Gastrocnemius medialis (tissue), 4 donors: ENCODE measurements around the gene KHK.
"Not testable (repeated sequence)": the region's sequence is repeated elsewhere in the genome, so short reads cannot be mapped to it uniquely, and the experiment has no call there.

Experiments used
- CTCF ChIP-seq, 5 experiments: fragments of 450-650 bp in 3 of 5; fragments of 200-600 bp in 2 of 5; sonication (generic) in 2 of 5; IDR thresholded peaks in 4 of 5; conservative IDR thresholded peaks in 1 of 5; 1 replicate in 4 of 5; 2 replicates in 1 of 5; pipeline ENCODE4 v1.5.1; 2016 to 2019; ENCODE audit warnings: antibody characterized with exemption in 5 of 5, mild to moderate bottlenecking in 3 of 5, moderate library complexity in 3 of 5
- POLR2A ChIP-seq, 2 donors: fragments of 450-650 bp; IDR thresholded peaks; one replicate each; pipeline ENCODE4 v1.6.1; 2017; ENCODE audit warnings: antibody characterized with exemption in 2 of 2, mild to moderate bottlenecking in 2 of 2, moderate library complexity in 2 of 2

- not testable (repeated sequence) for TF ChIP-seq CTCF (IDR thresholded peaks at IDR 0.05 in 4 of 5, conservative IDR thresholded peaks at IDR 0.05 in 1 of 5); POLR2A (IDR thresholded peaks at IDR 0.05)
Measured at GRCh38 chr2:27111392-27112078, 25.0 kb downstream of the KHK start.
